IMR-90 (cell line): Measurements from ENCODE around the gene ULBP2.

Experiments
- CTCF ChIP-seq: conservative IDR thresholded peaks from 2 replicates; pipeline ENCODE4 v1.5.1; 2012; ENCODE audit warnings: mild to moderate bottlenecking, low read depth, low read length, improper control_type of control experiment
- POLR2A ChIP-seq: IDR thresholded peaks from 2 replicates; pipeline ENCODE4 v1.6.1; 2012; ENCODE audit warnings: mild to moderate bottlenecking, low read depth, low read length
- RCOR1 ChIP-seq: IDR thresholded peaks from 2 replicates; pipeline ENCODE4 v1.6.1; 2012; ENCODE audit warnings: mild to moderate bottlenecking, low read length, improper control_type of control experiment; ENCODE audit not compliant: insufficient replicate concordance
- RFX5 ChIP-seq: IDR thresholded peaks from 2 replicates; pipeline ENCODE4 v1.8.0; 2012; ENCODE audit warnings: low read depth, mild to moderate bottlenecking, low read length, moderate library complexity
- USF2 ChIP-seq: fragments of 150-350 bp; IDR thresholded peaks from 2 replicates; pipeline ENCODE4 v1.6.1; 2017; ENCODE audit warnings: mild to moderate bottlenecking, antibody characterized with exemption, low read length, low read depth

- TF ChIP-seq CTCF, result 0 out of 2 replicates have a peak, but pooled peaks have one; percentile 16
- TF ChIP-seq RFX5, result no peak
- TF ChIP-seq POLR2A, result no peak
- no peak for TF ChIP-seq RCOR1
- TF ChIP-seq USF2, result no peak
Observed at GRCh38 chr6:149961728-149962425, 20.1 kb downstream of the ULBP2 start.
